Suppressor macrophage treated with lipopolysaccharide for 1 hour (primary cell): ENCODE measurements around the gene COQ3.

Source experiments
- DNase-seq, 3 donors: peaks; one replicate each; pipeline ENCODE4 v3.0.0-alpha.2; 2020 to 2022

COQ3 gene

GRCh38 chr6:99393698-99394531 lies at the start of gene COQ3:
Gene COQ3 (minus strand): TSS chr6:99394195. CDS start chr6:99394179, 16 bp downstream.
- peak; percentile 67 to 84 (median 76) for DNase-seq

GRCh38 chr6:99434702-99435530 lies 40.9 kb upstream of the COQ3 start:
- DNase-seq = peak; percentile 21 to 64 (median 54)

- DNase-seq = no peak
Measured at GRCh38 chr6:99432877-99433276, 38.9 kb upstream of the COQ3 start.

- DNase-seq = no peak
Measured at GRCh38 chr6:99431901-99432300, 37.9 kb upstream of the COQ3 start.

GRCh38 chr6:99427988-99428387 lies 34.0 kb upstream of the COQ3 start:
- DNase-seq = no peak

GRCh38 chr6:99426451-99426757 lies 32.4 kb upstream of the COQ3 start:
- DNase-seq = no peak

DNA sequence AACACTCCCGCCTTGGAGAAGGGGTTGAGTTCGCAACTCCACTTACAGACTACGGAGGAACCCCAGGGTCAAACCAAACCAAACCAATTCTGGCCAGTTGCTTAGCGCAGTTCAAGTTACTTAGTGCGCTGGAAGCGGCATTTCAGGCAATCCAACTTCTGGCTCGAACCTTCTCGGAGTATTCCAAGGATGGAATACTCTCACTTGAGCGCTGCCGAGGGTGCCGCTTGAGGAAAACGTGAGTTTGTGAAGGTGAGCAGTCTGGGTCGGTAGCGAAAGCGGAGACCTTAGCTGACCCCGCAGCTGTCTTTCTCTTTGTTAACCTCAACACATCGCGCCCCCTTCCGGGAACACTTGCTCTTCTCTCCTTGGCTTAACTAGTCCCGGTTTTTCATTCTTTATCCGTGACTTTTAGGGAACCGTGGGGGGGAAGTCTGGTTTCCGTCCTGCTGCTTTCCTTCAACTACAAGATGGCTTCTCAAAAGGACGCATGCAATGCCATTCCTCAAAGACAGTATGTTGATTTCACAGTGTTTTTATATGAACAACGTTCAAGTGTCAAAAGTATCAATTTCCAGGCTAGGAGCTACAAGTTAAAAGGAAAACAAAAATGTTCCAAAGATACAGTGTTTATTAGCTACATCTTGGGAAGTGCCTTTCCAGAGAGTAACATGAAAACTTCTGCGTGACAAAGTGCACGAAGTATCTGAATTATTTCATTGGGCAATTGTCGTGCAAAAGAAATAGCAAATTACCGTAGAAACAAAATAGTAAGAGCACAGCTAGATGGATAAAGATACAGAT lies 31.9 kb upstream of the COQ3 start:
- DNase-seq = peak; percentile 89 to 92 (median 91)

- DNase-seq = peak; percentile 96 to 99 (median 98)
Measured at GRCh38 chr6:99424761-99425646, 31.0 kb upstream of the COQ3 start, which contains the start of gene PNISR. Gene PNISR (minus strand): TSS chr6:99425308. CDS start chr6:99414659, 10,649 bp downstream.

DNA sequence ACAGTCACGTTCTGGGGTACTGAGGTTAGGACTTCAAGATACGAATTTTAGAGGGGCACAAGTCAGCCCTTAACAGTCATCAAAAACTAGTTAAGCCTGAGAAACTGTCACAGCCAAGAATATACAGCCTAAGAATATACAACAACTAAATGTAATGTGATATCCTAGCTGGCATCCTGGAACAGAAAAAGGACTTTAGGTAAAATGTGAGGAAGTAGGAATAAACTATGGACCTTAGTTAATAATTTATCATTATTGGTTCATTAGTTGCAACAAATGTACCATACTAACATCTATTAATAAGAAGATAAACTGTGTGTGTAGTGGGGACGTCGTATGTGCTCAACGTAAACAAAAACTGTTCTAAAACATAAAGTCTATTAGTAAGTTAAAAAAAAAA lies 30.0 kb upstream of the COQ3 start:
- DNase-seq = no peak

DNA sequence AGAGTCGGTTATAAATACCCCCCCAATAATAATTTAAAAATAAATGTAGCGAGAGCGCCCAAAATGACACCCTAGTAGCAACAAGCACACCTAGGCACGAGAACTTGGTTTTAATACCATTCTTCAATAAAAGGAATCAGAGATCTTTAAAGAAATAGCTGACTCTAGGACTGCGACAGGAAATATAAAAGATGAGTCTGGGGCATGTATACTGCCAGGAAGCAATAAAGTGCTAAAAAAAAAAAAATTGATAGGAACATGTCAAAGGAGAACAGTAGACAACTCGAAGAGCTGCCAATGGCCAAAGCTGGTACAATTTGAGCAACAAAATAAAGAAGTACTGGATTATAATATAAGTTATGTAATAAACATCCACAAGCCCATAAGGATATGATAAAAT lies 28.9 kb upstream of the COQ3 start:
- DNase-seq = no peak

DNA sequence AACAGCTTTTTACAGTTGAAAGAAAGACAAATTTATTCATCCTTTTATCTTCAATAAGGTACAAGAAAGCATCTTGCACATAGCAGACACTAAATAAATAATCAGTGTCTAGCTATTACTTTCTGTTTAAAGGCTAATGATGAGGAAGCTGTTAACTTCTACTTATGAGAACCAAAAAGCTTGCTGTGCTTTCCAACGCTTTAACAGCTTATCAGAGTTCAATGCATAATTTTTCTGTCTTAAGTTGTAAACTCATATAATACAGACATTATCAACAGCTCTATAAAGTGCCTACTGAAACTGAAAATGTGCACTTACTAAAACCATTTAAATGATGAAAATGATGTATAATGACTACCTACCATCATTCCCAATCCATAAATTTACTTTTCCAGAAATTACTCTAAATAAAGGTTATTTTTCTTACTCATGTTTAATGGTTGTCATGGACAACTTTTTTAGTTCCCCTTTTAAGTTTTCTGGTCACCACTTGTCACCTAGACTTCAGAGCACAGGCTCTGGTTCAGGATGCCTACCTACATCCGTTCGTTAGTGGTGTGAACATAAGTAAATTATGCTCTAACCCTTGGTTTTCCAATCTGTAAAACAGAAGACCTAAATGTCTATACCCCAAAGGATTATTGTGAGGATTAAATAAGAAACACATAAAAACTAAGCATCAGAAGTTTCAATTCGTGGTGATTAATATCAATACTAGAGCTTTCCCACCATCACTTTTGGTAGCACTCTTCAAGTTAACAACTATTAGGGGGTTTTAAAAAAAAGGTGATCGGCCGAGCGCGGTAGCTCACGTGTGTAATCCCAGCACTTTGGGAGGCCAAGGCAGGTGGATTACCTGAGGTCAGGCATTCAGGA lies 23.1 kb upstream of the COQ3 start:
- no peak for DNase-seq

DNA sequence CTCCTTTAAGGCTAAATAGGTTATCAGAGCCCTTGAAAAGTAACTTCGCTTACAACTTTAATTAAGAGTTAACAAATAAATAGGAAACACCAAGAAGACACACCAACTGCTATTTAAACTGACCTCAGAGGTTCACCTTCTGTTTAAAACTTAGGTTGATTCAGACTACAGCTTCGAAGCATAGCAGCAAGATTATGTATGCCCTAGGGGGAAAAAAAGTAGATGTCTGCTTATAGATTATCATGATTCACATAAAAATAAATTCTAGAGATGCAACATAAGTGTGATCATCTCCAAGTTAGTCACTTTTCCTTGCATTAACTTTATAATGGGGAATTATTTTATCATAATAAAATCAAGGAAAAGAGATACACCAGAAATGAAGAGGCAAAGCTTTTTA lies 22.2 kb upstream of the COQ3 start:
- no peak for DNase-seq

DNA sequence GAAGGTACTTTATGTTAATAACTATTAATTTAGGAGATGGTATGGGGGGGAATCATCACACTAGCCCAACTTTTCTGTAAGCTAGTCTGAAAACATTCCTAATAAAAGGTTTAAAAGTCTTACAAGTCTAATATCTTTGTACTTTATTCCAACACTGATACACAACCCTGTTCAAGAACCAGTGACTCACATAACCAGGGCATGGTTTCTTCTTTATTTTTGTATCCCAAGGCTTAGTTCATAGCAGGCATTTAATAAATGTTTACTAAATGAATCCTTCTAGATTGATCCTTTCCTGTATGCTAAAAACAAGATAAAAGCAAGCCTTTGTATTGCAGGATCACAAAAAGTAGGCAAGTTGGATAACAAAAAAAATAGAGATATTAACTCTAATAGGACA lies 21.5 kb upstream of the COQ3 start:
- DNase-seq = no peak

GRCh38 chr6:99412065-99412464 lies 18.1 kb upstream of the COQ3 start:
- DNase-seq = no peak

DNA sequence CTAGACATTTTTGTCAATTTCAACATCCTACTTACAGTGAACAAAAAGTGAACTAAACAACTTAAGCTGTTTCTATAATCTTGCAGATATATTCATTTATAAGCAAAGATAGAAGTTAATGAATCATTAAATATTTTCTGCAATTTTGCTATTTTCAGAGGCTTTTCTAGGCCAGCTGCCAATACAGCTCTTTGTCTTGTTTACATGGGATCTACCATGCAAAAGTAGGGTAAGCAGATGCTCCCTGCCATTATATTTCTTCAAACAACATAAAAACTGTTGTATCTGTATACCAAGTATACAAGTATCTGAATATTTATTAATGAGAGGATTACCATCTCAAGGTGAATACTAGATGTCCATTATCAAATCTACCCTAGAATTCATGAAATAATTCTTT lies 15.7 kb upstream of the COQ3 start:
- DNase-seq = no peak

DNA sequence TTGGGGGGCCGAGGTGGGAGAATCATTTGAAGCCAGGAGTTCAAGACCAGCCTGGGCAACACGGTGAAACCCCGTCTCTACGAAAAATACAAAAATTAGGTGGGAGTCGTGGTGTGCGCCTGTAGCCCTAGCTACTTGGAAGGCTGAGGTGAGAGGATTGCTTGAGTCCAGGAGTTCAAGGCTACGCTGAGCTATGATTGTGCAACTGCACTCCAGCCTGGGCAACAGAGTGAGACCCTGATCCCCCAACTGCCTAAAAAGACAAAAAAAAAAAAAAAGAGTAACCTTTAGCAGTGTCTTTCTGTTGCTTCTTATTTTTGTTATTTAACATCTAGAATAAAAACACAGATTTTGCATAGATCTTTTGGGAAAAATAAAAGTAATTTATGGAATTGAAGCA lies 13.1 kb upstream of the COQ3 start:
- no peak for DNase-seq

GRCh38 chr6:99402448-99402847 lies 8.5 kb upstream of the COQ3 start:
- DNase-seq = peak; percentile 55 to 75 (median 71)

DNA sequence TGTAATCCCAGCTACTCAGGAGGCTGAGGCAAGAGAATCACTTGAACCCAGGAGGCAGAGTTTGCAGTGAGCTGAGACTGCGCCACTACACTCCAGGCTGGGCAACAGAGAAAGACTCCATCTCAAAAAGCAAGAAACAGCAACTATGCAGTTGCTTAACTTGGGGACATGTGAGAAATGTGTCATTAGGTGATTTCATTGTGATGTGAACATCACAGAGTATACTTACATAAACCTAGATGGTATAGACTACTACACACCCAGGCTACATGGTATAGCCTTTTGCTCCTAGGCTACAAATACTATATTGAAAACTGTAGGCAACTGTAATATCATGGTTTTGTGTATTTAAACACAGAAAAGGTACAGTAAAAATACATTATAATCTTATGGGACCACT lies 3.3 kb upstream of the COQ3 start:
- DNase-seq = peak in 2 of 3 donors; percentile 11 to 49

- DNase-seq = no peak
Measured at GRCh38 chr6:99393366-99393697, 663 bp downstream of the COQ3 start.

DNA sequence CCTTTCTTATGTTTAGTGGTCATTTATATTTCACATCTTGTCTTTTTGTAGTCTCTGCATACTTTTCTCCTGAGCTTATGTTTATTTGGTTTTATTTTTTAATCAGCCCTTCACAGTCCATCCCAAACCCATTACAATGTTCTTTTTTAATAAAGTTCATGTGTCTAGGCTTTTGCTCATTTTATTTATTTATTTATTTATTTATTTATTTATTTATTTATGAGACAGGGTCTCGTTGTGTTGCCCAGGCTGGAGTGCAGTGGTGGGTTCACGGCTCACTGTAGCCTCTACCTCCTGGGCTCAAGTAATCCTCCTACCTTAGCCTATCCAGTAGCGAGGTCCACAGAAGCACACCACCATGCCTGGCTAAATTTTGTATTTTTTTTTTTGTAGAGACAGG lies 3.1 kb downstream of the COQ3 start:
- no peak for DNase-seq

GRCh38 chr6:99384507-99384906 lies 9.5 kb downstream of the COQ3 start:
- DNase-seq = no peak
